ENCODE results near the gene PHLDA1. TPM values are rescaled to one million over a fixed set of nuclear protein-coding genes. Genes with fewer than 3 reads are reported as not detected.

Gene PHLDA1
- total RNA-seq, 4 donors from 2014 or later = 45.2 to 73.1 (median 57.5) TPM

DNA sequence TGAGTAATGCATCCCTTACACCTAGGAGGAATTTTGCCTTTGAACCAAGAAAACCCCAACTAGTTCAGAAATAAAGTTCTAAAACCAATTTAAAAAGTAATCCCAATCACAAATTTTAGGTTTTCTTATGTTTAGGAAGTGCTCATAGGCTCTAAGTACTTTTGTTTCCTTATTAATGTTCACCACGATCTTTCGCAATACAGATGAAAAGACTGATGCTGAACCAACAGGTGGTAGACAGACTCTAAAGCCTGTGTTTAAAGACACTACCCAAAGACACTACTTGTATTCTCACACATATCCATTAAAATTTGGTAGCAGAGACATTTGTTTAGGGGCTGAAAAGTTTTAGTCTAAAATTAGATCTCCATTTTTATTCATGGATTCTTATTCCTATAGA is 10.6 kb upstream of the PHLDA1 start:
- intact Hi-C loops (cut with DNase I) = no loop called here
- Histone ChIP-seq H3K27ac (no peak overlapping the region), H3K36me3 (no peaks in the 10 kb centered on the region), H3K27me3 (no peaks in the 10 kb centered on the region), H3K9me3 (no peaks in the 10 kb centered on the region), H3K4me3 (replicated peaks in 1 of 3) (no peak overlapping the region), H3K4me1 (peaks cover 0 to 3% of the 10 kb centered on the region in 2 donors)
- TF ChIP-seq POLR2A (IDR thresholded peaks at IDR 0.05) (no peak), CTCF (IDR thresholded peaks at IDR 0.05) (no peak)
- no peak for DNase-seq
- WGBS, 2 donors = 94% methylated on average over 2 of the region's 2 CpGs

GRCh38 chr12:76041406-76041805 is 9.8 kb upstream of the PHLDA1 start:
- peak; percentile 40 to 43 for DNase-seq
- intact Hi-C loops (cut with DNase I) = no loop called here
- no peak for TF ChIP-seq POLR2A (IDR thresholded peaks at IDR 0.05)
- no peak for TF ChIP-seq CTCF (IDR thresholded peaks at IDR 0.05)

DNA sequence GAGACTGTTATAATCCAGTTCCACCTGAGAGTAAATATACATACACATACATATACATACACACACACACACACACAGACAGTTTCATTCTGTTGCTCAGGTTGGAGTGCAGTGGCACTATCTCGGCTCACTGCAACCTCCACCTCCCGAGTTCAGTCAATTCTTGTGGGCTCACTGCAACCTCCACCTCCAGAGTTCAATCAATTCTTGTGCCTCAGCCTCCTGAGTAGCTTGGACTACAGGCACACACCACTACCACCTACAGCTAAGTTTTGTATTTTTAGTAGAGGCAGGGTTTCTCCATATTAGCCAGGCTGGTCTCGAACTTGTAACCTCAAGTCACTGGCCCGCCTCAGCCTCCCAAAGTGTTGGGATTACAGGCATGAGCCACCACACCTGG is 8.9 kb upstream of the PHLDA1 start:
- Histone ChIP-seq H3K36me3 (no peaks in the 10 kb centered on the region), H3K9me3 (no peaks in the 10 kb centered on the region), H3K4me1 (peaks cover 3 to 6% of the 10 kb centered on the region in 2 donors), H3K27ac (no peak overlapping the region), H3K4me3 (replicated peaks in 1 of 3) (no peak overlapping the region), H3K27me3 (no peaks in the 10 kb centered on the region)
- intact Hi-C loops (cut with DNase I) = no loop called here
- no peak for TF ChIP-seq CTCF (IDR thresholded peaks at IDR 0.05)
- no peak for TF ChIP-seq POLR2A (IDR thresholded peaks at IDR 0.05)
- no peak for DNase-seq
- 90 to 92% methylated on average over 4 of the region's 4 CpGs for WGBS, 2 donors

More at GRCh38 chr12:76041406-76041805, 9.8 kb upstream of the PHLDA1 start:
- H3K27me3 ChIP-seq = no peaks in the 10 kb centered on the region
- no peak overlapping the region for H3K4me3 ChIP-seq (replicated peaks in 1 of 3)
- peaks cover 3 to 6% of the 10 kb centered on the region in 2 donors for H3K4me1 ChIP-seq
- WGBS, 2 donors = 33 to 34% methylated on average over 2 of the region's 2 CpGs
- no peak overlapping the region for H3K27ac ChIP-seq
- no peaks in the 10 kb centered on the region for H3K36me3 ChIP-seq
- no peaks in the 10 kb centered on the region for H3K9me3 ChIP-seq

- no peaks in the 10 kb centered on the region for H3K27me3 ChIP-seq
- H3K4me1 ChIP-seq = peaks cover 14 to 16% of the 10 kb centered on the region in 2 donors
- H3K36me3 ChIP-seq = no peaks in the 10 kb centered on the region
- no peak overlapping the region for H3K27ac ChIP-seq
- DNase-seq = no peak
- 81 to 82% methylated on average over 2 of the region's 2 CpGs for WGBS, 2 donors
- no peak overlapping the region for H3K4me3 ChIP-seq (replicated peaks in 1 of 3)
- TF ChIP-seq CTCF (IDR thresholded peaks at IDR 0.05) = no peak
- no peak for TF ChIP-seq POLR2A (IDR thresholded peaks at IDR 0.05)
- intact Hi-C loops (cut with DNase I) = loop anchor here (5.0 to 10.0 kb wide), 3 partner anchors 123 to 511 kb away; no protein-coding TSS in a partner anchor
- no peaks in the 10 kb centered on the region for H3K9me3 ChIP-seq
Measured at GRCh38 chr12:76038176-76038575, 6.6 kb upstream of the PHLDA1 start.

GRCh38 chr12:76037130-76038103 is 5.8 kb upstream of the PHLDA1 start:
- DNase-seq = peak in 1 of 2 donors; percentile 27
- no peak overlapping the region for H3K27ac ChIP-seq
- intact Hi-C loops (cut with DNase I) = loop anchor here (5.0 to 10.0 kb wide), 3 partner anchors 123 to 510 kb away; no protein-coding TSS in a partner anchor
- no peaks in the 10 kb centered on the region for H3K27me3 ChIP-seq
- H3K4me3 ChIP-seq (replicated peaks in 1 of 3) = no peak overlapping the region
- no peak for TF ChIP-seq POLR2A (IDR thresholded peaks at IDR 0.05)
- peak; percentile 57 to 94 (median 86) for TF ChIP-seq CTCF (IDR thresholded peaks at IDR 0.05)
- 37 to 41% methylated on average over 13 of the region's 13 CpGs for WGBS, 2 donors
- H3K36me3 ChIP-seq = no peaks in the 10 kb centered on the region
- peaks cover 16 to 21% of the 10 kb centered on the region in 2 donors for H3K4me1 ChIP-seq
- no peaks in the 10 kb centered on the region for H3K9me3 ChIP-seq

Data from thyroid gland (tissue), 4 donors.